HG02571 (cell line): ENCODE measurements around the gene NAT14.

Experiments used
- ATAC-seq: cut with Tn5 transposase; IDR thresholded peaks from one replicate; pipeline ENCODE4 v1.9.1; 2021; ENCODE audit warnings: mild to moderate bottlenecking, moderate library complexity; ENCODE audit not compliant: unreplicated experiment

NAT14 gene

DNA sequence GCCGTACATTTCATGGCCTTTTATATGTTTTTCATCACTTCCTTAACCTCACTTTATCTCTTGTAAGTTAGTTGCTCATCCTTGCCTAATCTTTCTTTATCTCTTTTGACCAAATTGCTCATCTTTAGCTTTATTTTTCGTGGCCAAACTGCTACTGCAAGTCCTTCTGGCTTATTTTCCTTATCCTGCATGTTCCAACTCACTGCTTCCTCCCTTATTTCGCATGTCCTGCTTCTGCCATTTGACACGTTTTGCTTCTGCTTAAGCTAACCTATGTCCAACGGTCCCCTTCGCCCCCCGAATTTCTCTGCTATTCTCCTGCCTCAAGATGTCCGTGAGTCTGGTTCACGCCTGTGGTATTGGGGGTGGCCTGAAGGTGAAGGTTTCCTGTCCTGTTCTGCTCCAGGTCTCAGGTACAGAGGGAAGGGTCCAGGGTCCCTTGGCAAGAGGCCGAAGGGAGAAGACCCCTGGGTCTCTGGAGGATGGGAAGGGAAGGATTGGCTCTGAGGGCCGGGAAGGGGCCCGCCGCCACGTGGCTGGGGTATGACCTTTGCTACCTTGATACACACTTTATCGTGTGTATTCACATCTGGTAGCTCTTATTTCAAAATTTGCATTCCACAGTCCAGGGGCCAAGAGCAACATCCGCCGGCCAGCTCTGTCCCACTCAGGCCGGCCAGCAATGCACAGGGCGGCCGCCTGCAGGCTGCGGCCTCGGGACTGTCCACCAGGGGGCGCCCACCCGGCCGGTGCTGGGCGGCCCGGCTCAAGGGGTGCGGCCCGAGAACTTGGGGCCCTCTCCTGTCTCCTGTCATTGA, 17.5 kb upstream of the NAT14 start:
- no peak for ATAC-seq

DNA sequence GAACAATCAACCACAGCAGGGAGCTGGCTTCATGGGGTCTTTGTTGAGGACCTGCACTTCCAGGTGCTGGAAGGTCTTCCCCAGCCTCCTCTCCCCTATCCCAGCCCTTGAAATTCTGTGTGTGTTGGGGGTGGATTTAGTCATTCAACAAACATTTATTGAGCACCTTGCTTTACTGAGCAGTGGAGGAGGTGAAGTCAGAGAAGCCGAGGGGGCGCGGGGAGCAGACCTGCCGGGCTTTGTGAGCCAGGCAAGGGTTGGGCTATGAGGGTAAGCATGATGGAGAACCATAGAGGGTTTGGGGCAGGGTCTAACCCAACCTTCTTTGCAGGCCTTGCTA, 17.0 kb upstream of the NAT14 start:
- ATAC-seq: no peak

DNA sequence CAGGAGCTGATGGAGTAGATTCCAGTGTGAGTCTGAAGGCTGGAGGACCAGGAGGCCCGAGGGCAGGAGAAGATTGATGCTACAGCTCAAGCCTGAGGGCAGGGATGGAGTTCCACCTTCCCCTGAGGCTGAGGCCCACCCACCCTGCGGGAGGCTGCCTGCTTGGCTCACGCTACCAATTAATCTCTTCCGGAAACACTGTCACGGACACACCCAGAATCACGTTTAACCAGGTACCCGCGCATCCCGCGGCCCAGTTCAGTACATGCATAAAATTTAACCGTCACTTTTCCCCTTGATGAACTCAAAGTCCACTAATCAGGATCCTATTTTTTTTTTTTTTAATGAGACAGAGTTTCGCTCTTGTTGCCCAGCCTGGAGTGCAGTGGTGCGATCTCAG, 13.7 kb upstream of the NAT14 start:
- no peak for ATAC-seq

DNA sequence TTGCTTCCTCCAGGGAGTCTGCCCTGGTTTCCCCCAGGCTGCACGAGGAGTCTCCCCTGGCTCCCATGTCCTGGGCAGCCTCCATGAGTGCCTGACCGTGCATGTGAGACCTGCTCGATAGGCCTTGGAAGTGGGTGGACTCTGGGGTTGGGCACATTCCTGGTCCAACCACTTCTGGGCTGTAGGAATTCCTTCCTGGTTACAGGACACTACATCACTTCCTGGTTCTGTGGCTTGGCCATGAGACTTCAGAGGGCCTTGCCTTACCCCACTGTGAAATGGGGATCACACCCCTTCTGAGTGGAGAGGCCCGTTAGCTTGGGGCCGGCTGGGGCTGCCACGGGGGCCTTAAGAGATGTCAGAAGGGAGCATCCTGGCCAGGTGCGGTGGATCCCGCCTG, 12.5 kb upstream of the NAT14 start:
- ATAC-seq: no peak

DNA sequence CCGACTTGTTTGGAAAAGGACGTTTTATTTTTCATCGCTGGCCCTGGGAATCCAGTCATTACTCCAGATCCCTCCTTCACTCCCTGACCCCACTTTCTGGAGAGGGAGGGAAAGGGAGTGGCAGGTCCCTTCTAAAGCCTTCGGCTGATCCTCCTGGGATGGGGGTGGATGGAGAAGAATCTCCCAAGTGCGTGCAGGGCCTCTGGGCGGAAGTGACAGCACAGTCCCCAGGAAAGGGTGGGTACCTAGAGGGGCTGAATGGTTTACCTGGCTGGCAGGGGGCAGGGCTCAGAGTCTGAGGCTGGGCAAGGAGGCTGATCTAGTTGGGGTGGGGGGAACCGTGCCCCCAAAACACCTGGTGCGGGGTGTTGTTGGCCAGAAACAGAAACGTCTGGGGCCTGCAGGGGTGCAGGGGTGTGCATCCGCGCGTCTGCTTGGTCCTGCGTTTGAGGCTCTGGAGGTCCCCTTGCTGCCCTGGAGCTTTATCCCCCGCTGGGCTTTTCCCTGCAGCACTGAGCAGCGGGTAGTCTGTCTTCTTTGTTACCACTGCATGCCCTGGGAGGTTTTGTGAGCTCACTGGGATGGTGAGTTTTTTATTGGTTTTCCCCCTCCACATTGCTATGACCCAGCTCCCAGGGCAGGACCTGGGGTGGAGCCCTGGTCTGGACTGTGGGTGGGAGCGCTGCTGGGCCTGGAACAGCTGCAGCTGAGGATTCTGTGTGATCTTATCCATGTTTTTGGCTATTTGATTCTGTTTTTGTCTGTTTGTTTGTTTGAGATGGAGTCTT, 11.6 kb upstream of the NAT14 start:
- ATAC-seq: no peak

DNA sequence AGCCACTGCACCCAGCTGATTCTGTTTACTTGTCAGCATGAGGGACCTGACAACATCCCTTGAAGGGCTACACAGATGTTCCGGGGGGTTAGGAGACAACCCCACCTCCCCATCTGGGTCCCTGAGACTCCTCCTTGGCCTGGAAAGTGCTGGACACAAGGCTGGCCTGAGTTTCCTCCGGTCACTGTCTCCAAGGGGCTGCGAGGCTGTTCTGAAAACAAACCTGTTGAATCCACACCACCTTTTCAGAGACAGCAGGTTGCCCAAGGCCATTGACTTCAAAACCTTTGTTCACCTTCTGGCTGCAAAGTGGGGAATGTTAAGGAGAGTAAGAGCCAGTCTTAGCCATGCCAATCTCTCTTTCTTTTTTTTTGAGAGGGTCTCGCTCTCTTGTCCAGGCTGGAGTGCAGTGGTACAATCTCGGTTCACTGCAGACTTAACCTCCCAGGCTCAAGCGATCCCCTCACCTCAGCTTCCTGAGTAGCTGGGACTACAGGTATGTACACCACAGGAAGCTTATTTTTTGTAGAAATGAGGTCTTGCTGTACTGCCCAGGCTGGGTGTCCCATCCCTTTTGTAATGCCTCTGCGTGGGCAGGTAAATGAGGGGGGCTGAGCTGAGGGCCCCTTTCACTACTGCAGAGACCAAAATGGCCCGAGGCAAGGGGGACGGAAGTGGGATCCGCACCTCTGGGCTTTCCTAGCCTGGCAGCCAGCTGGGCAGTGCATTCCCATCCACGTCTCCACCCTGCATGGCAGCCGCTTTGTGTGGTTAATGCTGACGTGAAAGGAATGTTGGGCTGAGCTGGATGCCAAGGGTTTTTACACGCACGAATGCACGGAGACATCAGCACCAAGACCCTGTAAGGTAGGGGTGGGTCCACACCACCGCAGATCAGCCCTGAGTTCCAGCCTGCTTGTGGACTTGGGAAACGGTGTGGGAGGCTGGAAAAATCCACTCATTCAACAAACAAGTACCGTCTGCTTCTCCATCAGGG, 10.4 kb upstream of the NAT14 start:
- ATAC-seq: no peak

DNA sequence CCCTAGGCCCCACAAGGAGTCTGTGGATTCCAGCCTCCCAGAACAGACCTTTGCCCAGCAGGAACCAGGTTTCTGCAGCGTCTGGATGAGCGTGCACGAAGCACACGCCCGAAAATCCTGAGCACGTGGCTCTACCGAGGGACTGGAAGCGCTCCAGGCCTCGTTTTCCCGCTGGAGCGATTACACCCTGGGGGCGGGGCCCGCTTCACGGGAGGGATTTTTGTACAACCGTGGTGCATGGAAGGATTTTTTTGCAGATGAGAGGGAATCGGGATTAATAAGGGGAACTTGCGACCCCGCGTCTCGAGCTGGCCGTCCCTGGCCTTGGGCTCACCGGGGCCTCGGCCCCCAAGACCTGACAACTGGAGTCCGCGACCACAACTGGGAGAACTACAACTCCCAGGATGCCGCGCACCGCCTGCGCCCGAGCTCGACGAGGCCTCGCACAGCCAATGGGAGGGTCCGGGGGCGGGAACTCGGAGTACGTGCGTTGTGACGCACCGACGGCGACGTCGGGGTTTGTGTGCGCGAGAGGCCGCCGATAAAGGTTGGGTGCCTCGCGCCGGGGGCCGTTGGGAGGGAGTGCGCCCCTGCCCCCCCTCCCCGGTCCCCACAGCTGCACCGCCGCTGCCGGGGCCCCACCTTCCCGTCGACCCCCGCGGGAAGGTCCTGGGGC, 8.8 kb upstream of the NAT14 start, which contains the start of gene ZNF628:
ZNF628 (plus strand) TSS at position 518 of the 676 bp plus-strand sequence. CDS start 3,294 bp downstream, outside the sequence.
- peak; percentile 80 for ATAC-seq

DNA sequence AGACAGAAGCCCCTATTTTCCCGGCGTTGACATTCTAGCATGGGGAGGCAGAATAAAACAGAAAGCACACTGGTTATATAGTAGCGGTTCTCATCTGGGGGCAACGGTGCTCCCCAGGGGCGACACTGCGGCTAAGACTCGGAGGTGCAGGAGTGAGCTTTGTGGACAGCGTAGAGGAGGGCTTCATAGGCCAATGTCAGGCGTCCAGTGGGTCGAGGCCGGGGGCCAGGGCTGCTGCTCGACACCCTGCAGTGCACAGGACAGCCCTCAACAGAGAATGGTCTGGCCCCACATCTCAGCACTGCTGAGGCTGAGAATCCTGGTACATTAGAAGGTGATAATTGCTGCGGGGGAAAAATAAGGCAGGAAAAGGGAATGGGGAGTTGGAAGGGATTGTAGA, 7.1 kb upstream of the NAT14 start:
- ATAC-seq: no peak

DNA sequence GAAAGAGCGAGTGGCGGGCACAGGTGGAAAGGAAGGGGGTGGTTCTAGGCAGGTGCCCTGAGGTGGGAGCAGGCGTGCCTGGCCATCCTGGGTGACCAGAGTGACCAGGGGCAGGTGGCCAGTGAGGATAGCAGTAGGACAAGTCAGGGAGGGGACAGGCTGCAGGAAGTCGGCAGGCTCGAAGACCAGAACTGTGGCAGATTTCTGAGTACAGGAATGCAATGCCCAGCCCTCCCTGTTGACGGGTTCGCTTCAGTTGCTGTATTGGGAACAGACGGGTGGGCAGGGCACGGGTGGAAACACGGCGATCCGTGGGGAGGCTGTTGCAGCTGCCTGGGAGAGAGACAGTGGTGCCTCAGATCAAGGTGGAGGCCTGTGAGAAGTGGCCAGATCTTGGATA, 6.6 kb upstream of the NAT14 start:
- no peak for ATAC-seq

DNA sequence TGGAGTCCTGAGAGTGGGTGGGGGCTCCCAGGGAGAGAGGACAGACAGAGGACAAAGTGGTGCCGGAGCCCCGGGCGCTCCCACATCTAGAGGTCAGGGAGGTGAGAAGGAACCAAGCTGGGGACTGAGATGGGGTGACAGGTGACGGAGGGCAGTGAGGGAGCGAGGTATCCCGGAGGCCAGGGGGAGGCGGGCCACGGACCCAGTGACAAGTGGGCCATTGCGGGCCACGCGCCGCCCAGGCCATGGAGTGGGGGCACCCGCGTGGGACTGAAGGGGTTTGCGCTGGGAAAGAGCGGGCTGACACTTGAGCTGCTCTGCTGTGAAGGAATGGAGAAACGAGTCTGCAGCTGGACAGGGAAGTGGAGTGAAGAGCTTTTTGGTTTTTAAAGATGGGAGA, 5.9 kb upstream of the NAT14 start:
- no peak for ATAC-seq

DNA sequence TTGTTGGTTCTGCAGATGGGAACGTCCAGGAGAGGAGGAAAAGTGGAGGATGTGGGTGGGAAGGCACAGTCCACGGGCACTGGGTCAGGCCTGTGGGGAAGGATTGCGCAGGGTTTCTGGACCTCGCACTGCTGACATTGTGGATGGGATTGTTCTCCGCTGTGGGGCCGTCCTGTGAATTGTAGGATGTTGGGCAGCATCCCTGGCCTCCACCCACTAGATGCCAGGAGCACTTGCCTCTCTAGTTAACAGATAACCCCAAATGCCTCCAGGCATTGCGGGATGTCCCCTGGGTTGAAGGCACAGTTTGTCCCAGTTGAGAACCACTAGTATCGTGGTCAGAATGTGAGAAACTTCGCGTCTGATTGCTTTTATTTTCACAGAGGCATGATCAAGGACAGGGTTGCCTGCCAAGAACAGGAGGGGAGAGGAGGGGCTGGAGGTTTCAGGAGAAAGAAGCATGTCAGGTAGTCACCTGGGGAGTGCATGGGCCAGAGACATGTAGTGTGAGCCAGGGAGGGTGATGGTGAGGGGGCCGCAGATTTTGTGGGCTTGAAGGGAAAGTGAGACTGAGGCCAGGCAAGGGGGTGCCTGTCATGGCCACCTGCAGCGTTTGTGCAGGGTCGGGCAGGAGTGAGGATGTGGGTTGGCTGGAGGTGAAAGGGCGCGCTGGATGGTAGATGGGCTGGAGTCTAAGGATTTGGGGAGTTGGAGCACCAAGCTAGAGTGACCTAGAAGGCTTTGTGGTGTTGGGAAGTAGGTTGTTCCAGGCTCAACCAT, 5.3 kb upstream of the NAT14 start:
- no peak for ATAC-seq

DNA sequence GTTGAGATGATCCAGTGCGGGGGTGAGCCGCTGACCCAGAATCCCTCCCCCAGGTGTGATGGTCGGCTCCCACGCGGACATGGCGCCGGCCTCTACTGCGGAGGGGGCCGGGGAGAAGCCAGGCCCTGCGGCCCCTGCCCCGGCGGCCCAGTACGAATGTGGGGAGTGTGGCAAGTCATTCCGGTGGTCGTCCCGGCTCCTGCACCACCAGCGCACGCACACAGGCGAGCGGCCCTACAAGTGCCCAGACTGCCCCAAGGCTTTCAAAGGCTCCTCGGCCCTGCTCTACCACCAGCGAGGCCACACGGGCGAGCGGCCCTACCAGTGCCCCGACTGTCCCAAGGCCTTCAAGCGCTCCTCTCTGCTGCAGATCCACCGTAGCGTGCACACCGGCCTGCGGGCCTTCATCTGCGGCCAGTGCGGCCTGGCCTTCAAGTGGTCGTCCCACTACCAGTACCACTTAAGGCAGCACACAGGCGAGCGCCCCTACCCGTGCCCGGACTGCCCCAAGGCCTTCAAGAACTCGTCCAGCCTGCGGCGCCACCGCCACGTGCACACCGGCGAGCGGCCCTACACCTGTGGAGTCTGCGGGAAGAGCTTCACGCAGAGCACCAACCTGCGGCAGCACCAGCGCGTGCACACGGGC, 3.7 kb upstream of the NAT14 start:
- ATAC-seq: no peak

DNA sequence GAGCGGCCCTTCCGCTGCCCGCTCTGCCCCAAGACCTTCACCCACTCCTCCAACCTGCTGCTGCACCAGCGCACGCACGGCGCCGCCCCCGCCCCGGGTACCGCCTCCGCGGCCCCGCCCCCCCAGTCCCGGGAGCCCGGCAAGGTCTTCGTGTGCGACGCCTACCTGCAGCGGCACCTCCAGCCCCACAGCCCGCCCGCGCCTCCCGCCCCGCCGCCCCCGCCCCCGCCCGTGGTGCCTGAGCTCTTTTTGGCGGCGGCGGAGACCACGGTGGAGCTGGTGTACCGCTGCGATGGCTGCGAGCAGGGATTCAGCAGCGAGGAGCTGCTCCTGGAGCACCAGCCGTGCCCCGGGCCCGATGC, 3.2 kb upstream of the NAT14 start:
- ATAC-seq: no peak

DNA sequence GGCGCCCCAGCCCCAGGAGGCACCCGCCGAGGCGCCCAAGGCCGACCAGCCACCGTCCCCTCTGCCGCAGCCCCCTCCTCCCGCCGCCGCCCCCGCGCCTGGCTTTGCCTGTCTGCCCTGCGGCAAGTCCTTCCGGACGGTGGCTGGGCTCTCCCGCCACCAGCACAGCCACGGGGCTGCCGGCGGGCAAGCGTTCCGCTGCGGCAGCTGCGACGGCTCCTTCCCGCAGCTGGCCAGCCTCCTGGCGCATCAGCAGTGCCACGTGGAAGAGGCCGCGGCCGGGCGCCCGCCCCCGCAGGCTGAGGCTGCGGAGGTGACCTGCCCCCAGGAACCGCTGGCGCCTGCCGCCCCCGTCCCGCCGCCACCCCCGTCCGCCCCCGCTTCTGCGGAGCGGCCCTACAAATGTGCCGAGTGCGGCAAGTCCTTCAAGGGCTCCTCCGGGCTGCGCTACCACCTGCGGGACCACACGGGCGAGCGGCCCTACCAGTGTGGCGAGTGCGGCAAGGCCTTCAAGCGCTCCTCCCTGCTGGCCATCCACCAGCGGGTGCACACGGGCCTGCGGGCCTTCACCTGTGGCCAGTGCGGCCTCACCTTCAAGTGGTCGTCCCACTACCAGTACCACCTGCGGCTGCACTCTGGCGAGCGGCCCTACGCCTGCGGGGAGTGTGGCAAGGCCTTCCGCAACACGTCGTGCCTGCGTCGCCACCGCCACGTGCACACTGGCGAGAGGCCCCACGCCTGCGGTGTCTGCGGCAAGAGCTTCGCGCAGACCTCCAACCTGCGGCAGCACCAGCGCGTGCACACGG, 2.6 kb upstream of the NAT14 start:
- ATAC-seq: no peak

DNA sequence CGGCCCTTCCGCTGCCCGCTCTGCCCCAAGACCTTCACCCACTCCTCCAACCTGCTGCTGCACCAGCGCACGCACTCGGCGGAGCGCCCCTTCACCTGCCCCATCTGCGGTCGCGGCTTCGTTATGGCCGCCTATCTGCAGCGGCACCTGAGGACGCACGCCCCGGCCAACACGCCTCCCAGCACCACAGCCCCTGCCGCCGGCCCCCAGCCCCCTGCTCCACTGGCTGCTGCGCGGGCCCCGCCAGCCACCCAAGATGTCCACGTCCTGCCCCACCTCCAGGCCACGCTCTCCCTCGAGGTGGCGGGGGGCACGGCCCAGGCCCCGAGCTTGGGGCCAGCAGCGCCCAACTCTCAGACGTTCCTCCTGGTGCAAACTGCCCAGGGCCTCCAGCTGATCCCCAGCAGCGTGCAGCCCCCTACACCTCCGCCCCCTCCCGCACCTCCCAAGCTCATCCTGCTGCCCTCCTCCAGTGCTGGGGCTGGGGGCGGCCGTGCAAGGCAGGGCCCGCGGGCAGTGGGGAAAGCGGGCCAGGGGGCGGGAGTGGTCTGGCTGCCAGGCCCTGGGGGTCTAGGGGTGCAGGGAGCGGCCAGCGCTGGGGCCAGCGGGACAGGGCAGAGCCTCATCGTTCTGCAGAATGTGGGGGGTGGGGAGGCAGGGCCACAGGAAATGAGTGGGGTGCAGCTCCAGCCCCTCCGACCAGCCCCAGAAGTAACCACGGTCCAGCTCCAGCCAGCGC, 1.9 kb upstream of the NAT14 start:
- no peak for ATAC-seq

DNA sequence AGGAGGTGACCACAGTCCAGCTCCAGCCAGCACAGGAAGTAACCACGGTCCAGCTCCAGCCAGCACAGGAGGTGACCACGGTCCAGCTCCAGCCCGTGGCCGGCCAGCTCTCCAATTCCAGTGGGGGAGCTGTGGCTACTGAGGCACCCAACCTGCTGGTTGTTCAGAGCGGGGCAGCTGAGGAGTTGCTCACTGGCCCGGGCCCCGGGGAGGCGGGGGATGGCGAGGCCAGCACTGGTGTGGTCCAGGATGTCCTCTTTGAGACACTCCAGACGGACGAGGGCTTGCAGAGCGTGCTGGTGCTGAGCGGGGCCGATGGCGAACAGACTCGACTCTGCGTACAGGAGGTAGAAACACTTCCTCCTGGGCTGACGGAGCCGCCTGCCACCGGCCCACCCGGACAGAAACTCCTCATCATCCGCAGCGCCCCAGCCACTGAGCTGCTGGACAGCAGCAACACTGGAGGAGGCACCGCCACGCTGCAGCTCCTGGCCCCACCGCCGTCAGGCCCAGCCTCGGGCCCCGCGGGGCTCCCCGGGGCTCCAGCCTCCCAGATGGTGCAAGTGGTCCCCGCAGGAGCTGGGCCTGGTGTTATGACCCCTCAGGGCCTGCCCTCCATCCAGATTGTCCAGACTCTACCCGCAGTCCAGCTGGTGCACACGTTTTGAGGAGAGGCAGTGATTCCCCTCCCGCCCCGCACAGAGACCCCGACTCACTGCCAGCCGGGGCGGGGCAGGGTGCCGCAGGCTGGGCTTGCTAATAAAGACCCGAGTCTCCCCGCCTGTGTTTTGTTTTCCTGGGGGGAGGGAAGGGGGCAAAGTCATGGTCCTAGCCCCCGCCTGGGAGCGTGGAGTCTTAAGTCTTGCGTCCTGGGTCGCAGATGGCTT, 1.0 kb upstream of the NAT14 start:
- no peak for ATAC-seq

DNA sequence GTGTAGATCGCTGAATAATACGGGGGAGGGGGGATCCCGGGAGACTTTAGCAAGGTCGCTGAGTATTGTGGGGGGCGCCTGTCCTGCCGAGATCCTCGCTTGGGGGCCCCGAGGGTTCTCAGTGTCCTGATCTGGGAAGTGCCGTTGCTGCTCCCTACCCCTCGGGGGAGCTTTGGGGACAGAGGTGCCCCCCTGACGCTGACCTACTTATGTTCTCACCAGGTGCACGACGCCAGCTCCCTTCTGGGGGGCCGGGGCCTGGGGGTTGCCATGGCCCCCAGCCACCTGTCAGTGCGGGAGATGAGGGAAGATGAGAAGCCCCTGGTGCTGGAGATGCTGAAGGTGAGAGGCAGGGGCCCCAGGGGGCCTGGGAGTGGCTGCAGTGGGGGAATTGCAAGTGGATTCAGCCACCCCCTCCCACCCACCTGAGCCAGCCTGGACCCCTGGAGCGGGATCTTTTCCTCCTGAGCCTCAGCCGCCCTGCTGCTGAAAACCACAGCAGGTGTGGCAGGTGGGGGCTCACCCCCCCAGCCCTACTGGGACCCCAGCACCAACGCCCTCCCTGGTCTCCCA, 537 bp downstream of the NAT14 start:
- ATAC-seq: no peak
